Natural killer cell (primary cell): Measurements from ENCODE around the gene BOC. TPM values are rescaled to one million over a fixed set of nuclear protein-coding genes. Genes with fewer than 3 reads are reported as not detected.

Experiments
- ATAC-seq, 3 donors: fragments of 150-1000 bp in 2 of 3; fragments of 200-7000 bp in 1 of 3; cut with Tn5 transposase; 1 replicate in 1 of 3; 2 replicates in 2 of 3; pipeline ENCODE4 v1.10.0; 2021; ENCODE audit warnings: mild to moderate bottlenecking in 2 of 3, moderate library complexity in 2 of 3
- DNase-seq, 2 donors: peaks; one replicate each; pipeline versions ENCODE4 v3.0.0 to v3.0.0-alpha.2; 2013 to 2021; ENCODE audit warnings: mixed read lengths in 1 of 2
- H3K27ac ChIP-seq: one replicate; pipeline ENCODE4 v1.5.1; 2013; ENCODE audit warnings: mild to moderate bottlenecking, low read length
- H3K27me3 ChIP-seq: one replicate; pipeline ENCODE4 v1.6.1; 2013; ENCODE audit warnings: low read length; ENCODE audit not compliant: control insufficient read depth, insufficient read depth
- H3K36me3 ChIP-seq: one replicate; pipeline ENCODE4 v1.6.1; 2013; ENCODE audit warnings: low read length; ENCODE audit not compliant: control insufficient read depth, insufficient read depth
- H3K4me1 ChIP-seq: one replicate; pipeline ENCODE4 v1.6.1; 2013; ENCODE audit warnings: low read length; ENCODE audit not compliant: control insufficient read depth, insufficient read depth
- H3K4me3 ChIP-seq: one replicate; pipeline ENCODE4 v1.5.1; 2013; ENCODE audit warnings: low read length
- H3K9me3 ChIP-seq: one replicate; pipeline ENCODE4 v1.6.1; 2013; ENCODE audit warnings: low read length; ENCODE audit not compliant: control insufficient read depth, insufficient read depth
- H3K27ac Mint-ChIP-seq, 2 donors: one replicate each; pipeline ENCODE4 v1.8.0; 2022; ENCODE audit warnings: mild to moderate bottlenecking in 2 of 2, mixed read lengths in 2 of 2, moderate library complexity in 1 of 2
- H3K27me3 Mint-ChIP-seq, 2 donors: one replicate each; pipeline ENCODE4 v1.8.0; 2022; ENCODE audit warnings: low read depth in 2 of 2, mixed read lengths in 2 of 2
- H3K36me3 Mint-ChIP-seq: one replicate; pipeline ENCODE4 v1.8.0; 2022; ENCODE audit warnings: mixed read lengths
- H3K4me1 Mint-ChIP-seq, 2 donors: one replicate each; pipeline ENCODE4 v1.8.0; 2022; ENCODE audit warnings: mixed read lengths in 2 of 2
- H3K4me3 Mint-ChIP-seq: one replicate; pipeline ENCODE4 v1.8.0; 2022; ENCODE audit warnings: mild to moderate bottlenecking, moderate library complexity, mixed read lengths
- H3K9me3 Mint-ChIP-seq, 2 donors: one replicate each; pipeline ENCODE4 v1.8.0; 2022; ENCODE audit warnings: mixed read lengths in 2 of 2
- WGBS: methylation state at CpG from one replicate; pipeline ENCODE4 v1.1.7; 2013; ENCODE audit warnings: missing lambda C conversion rate; ENCODE audit not compliant: insufficient coverage; 5-methylcytosine and 5-hydroxymethylcytosine counted together
- intact Hi-C: fragments of 100-400 bp; cut with micrococcal nuclease; formaldehyde crosslinking; loops from one replicate; pipeline ENCODE4 v1.14.2; 2022
- total RNA-seq, 4 donors: library from RNA; stranded (reverse); fragments of 120-200 nt in 1 of 4; gene quantifications; one replicate each; pipeline versions ENCODE4 v1.2.3 to v1.2.4, GENCODE V29; 2013 to 2022
- TF ChIP-seq, protein P1 (sequence below): fragments of 200-600 bp; IDR thresholded peaks from one replicate; pipeline ENCODE4 v1.8.0; 2022; ENCODE audit warnings: antibody characterized with exemption

The BOC gene
- total RNA-seq, 3 donors from 2014 or later (not counting 1 experiment from before 2014, with no cell fraction given): 0.10 TPM; not detected in 2

GRCh38 chr3:113231827-113232253, 20.5 kb downstream of the BOC start:
- no peak for DNase-seq
- no peaks in the 10 kb centered on the region for H3K4me1 ChIP-seq
- no peak overlapping the region for H3K27ac Mint-ChIP-seq
- H3K4me3 ChIP-seq: no peak overlapping the region
- no peaks in the 10 kb centered on the region for H3K36me3 Mint-ChIP-seq
- no peak overlapping the region for H3K27ac ChIP-seq
- no peaks in the 10 kb centered on the region for H3K9me3 Mint-ChIP-seq
- no peak for ATAC-seq
- peaks cover 16 to 18% of the 10 kb centered on the region in 2 donors for H3K27me3 Mint-ChIP-seq
- no peaks in the 10 kb centered on the region for H3K9me3 ChIP-seq
- TF ChIP-seq, protein P1, sequence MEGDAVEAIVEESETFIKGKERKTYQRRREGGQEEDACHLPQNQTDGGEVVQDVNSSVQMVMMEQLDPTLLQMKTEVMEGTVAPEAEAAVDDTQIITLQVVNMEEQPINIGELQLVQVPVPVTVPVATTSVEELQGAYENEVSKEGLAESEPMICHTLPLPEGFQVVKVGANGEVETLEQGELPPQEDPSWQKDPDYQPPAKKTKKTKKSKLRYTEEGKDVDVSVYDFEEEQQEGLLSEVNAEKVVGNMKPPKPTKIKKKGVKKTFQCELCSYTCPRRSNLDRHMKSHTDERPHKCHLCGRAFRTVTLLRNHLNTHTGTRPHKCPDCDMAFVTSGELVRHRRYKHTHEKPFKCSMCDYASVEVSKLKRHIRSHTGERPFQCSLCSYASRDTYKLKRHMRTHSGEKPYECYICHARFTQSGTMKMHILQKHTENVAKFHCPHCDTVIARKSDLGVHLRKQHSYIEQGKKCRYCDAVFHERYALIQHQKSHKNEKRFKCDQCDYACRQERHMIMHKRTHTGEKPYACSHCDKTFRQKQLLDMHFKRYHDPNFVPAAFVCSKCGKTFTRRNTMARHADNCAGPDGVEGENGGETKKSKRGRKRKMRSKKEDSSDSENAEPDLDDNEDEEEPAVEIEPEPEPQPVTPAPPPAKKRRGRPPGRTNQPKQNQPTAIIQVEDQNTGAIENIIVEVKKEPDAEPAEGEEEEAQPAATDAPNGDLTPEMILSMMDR: no peak
- WGBS: 83% methylated on average over 1 of the region's 1 CpG
- intact Hi-C loops: no loop called here
- no peak overlapping the region for H3K4me3 Mint-ChIP-seq
- no peaks in the 10 kb centered on the region for H3K27me3 ChIP-seq
- H3K4me1 Mint-ChIP-seq: no peaks in the 10 kb centered on the region
- H3K36me3 ChIP-seq: no peaks in the 10 kb centered on the region

GRCh38 chr3:113232342-113232741, 21.0 kb downstream of the BOC start:
- Histone ChIP-seq H3K9me3 (no peaks in the 10 kb centered on the region), H3K27me3 (no peaks in the 10 kb centered on the region), H3K27ac (no peak overlapping the region), H3K4me1 (no peaks in the 10 kb centered on the region), H3K36me3 (no peaks in the 10 kb centered on the region), H3K4me3 (no peak overlapping the region)
- Mint-ChIP-seq H3K27me3 (peaks cover 15% of the 10 kb centered on the region in 2 donors), H3K9me3 (no peaks in the 10 kb centered on the region), H3K27ac (no peak overlapping the region), H3K4me1 (no peaks in the 10 kb centered on the region), H3K4me3 (no peak overlapping the region), H3K36me3 (no peaks in the 10 kb centered on the region)
- intact Hi-C loops: no loop called here
- no peak for ATAC-seq
- no peak for DNase-seq
- TF ChIP-seq, protein P1: no peak
- 96% methylated on average over 2 of the region's 2 CpGs for WGBS

DNA sequence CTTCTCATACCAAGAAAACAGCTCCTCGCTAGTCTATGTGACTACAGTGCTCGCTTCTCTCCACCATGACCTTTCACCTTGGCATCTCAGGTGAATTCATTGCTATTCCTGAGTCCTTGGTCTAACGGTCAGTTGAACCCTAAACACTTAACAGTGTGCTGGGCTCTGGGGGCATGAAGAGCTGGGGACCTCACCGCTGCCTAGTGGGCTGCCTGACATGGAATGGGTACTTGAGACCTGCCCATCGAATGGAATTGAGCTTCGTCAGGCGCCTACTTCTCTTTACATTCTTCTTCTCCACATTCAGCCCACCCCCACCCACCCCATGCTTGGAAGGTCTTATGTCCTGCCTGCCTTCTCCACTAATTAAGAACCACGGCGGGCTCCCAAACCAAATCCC, 22.1 kb downstream of the BOC start:
- 96% methylated on average over 9 of the region's 9 CpGs for WGBS
- intact Hi-C loops: no loop called here
- ATAC-seq (no peak), DNase-seq (no peak)
- no peak overlapping the region for H3K27ac Mint-ChIP-seq
- Histone ChIP-seq H3K9me3 (no peaks in the 10 kb centered on the region), H3K27me3 (no peaks in the 10 kb centered on the region), H3K36me3 (no peaks in the 10 kb centered on the region), H3K27ac (no peak overlapping the region), H3K4me3 (no peak overlapping the region), H3K4me1 (no peaks in the 10 kb centered on the region)
- H3K27me3 Mint-ChIP-seq: peaks cover 16 to 21% of the 10 kb centered on the region in 2 donors
- H3K9me3 Mint-ChIP-seq: no peaks in the 10 kb centered on the region
- no peaks in the 10 kb centered on the region for H3K36me3 Mint-ChIP-seq
- no peaks in the 10 kb centered on the region for H3K4me1 Mint-ChIP-seq
- no peak overlapping the region for H3K4me3 Mint-ChIP-seq
- TF ChIP-seq, protein P1: no peak

- H3K27ac ChIP-seq: no peak overlapping the region
- H3K9me3 ChIP-seq: no peaks in the 10 kb centered on the region
- DNase-seq (no peak), ATAC-seq (no peak)
- WGBS: 91% methylated on average over 3 of the region's 3 CpGs
- Mint-ChIP-seq H3K4me1 (no peaks in the 10 kb centered on the region), H3K36me3 (no peaks in the 10 kb centered on the region), H3K4me3 (no peak overlapping the region), H3K27ac (no peak overlapping the region), H3K27me3 (peaks cover 17 to 26% of the 10 kb centered on the region in 2 donors), H3K9me3 (no peaks in the 10 kb centered on the region)
- H3K36me3 ChIP-seq: no peaks in the 10 kb centered on the region
- intact Hi-C loops: no loop called here
- H3K4me3 ChIP-seq: no peak overlapping the region
- no peaks in the 10 kb centered on the region for H3K27me3 ChIP-seq
- TF ChIP-seq, protein P1: no peak
- no peaks in the 10 kb centered on the region for H3K4me1 ChIP-seq
These were observed 22.7 kb downstream of the BOC start for GRCh38 chr3:113234028-113234427.
